Mammary epithelial cell (primary cell): ENCODE measurements around the gene NBEA.

ENCODE experiments used
- EZH2 ChIP-seq: IDR thresholded peaks from 2 replicates; pipeline ENCODE4 v1.6.1; 2012; ENCODE audit warnings: low read length, inconsistent platforms, borderline replicate concordance
- TF ChIP-seq, protein P1 (sequence below), 2 donors: IDR thresholded peaks in 1 of 2; conservative IDR thresholded peaks in 1 of 2; 2 replicates each; pipeline ENCODE4 v1.5.1; 2011 to 2012; ENCODE audit warnings: inconsistent platforms in 2 of 2, low read length in 2 of 2, mild to moderate bottlenecking in 2 of 2, control low read depth in 1 of 2, low read depth in 1 of 2; ENCODE audit not compliant: insufficient read depth in 1 of 2; ENCODE audit errors: extremely low read depth in 1 of 2

DNA sequence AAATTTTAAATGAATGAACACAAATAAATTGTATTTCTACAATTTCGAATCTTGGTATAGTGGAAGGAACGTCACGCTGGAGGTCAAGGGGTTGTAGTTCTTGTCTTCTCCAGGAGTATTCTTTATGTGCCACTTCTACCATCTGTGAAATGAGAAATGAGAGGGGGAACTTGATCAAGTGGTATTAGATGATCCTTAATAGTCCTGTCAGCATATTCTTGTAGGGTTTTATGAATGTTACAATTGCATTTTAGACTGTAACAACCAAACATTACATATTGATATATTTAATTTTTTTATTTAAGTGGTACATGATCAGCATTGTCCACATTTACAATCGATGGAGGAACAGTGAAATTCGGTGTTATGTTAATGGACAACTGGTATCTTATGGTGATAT is 113.6 kb downstream of the NBEA start:
- TF ChIP-seq, protein P1, sequence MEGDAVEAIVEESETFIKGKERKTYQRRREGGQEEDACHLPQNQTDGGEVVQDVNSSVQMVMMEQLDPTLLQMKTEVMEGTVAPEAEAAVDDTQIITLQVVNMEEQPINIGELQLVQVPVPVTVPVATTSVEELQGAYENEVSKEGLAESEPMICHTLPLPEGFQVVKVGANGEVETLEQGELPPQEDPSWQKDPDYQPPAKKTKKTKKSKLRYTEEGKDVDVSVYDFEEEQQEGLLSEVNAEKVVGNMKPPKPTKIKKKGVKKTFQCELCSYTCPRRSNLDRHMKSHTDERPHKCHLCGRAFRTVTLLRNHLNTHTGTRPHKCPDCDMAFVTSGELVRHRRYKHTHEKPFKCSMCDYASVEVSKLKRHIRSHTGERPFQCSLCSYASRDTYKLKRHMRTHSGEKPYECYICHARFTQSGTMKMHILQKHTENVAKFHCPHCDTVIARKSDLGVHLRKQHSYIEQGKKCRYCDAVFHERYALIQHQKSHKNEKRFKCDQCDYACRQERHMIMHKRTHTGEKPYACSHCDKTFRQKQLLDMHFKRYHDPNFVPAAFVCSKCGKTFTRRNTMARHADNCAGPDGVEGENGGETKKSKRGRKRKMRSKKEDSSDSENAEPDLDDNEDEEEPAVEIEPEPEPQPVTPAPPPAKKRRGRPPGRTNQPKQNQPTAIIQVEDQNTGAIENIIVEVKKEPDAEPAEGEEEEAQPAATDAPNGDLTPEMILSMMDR (conservative IDR thresholded peaks at IDR 0.05 in 1 of 2, IDR thresholded peaks at IDR 0.05 in 1 of 2; ENCODE audit: extremely low read depth in 1 of 2, insufficient read depth in 1 of 2, low read depth in 1 of 2, low read length in 2 of 2): no peak
- TF ChIP-seq EZH2: no peak
